Measurements from ENCODE around the gene ASB1.

GRCh38 chr2:238380336-238380735 is 46.4 kb upstream of the ASB1 start:
- TF ChIP-seq CTCF (IDR thresholded peaks at IDR 0.05) (no peak), POLR2A (IDR thresholded peaks at IDR 0.05) (no peak)
